Progenitor cell of endocrine pancreas (in vitro differentiated cells): ENCODE data around the gene MROH2B. TPM values are rescaled to one million over a fixed set of nuclear protein-coding genes. Genes with fewer than 3 reads are reported as not detected.
"Not testable (repeated sequence)": the region's sequence is repeated elsewhere in the genome, so short reads cannot be mapped to it uniquely, and the experiment has no call there.

Experiments used
- DNase-seq: peaks from one replicate; pipeline ENCODE4 v3.0.0; 2021; ENCODE audit warnings: low spot score; ENCODE audit not compliant: unreplicated experiment
- H3K27ac Mint-ChIP-seq: 2 replicates; pipeline ENCODE4 v1.8.0; 2021; ENCODE audit warnings: mild to moderate bottlenecking, moderate library complexity, mixed read lengths
- H3K27me3 Mint-ChIP-seq: 2 replicates; pipeline ENCODE4 v1.8.0; 2021; ENCODE audit warnings: mixed read lengths
- H3K36me3 Mint-ChIP-seq: 2 replicates; pipeline ENCODE4 v1.8.0; 2022; ENCODE audit warnings: mixed read lengths; ENCODE audit not compliant: insufficient read depth
- H3K4me1 Mint-ChIP-seq: 2 replicates; pipeline ENCODE4 v1.8.0; 2021; ENCODE audit warnings: low read depth, mixed read lengths
- H3K4me3 Mint-ChIP-seq: 2 replicates; pipeline ENCODE4 v1.8.0; 2021; ENCODE audit warnings: low read depth, mild to moderate bottlenecking, moderate library complexity, mixed read lengths
- H3K9me3 Mint-ChIP-seq: 2 replicates; pipeline ENCODE4 v1.8.0; 2021; ENCODE audit warnings: low read depth, mixed read lengths
- CTCF ChIP-seq: fragments of 200-600 bp; sonication (generic); IDR thresholded peaks from one replicate; pipeline ENCODE4 v1.5.0; 2021; ENCODE audit warnings: antibody characterized with exemption, mild to moderate bottlenecking; ENCODE audit not compliant: unreplicated experiment
- total RNA-seq: library from RNA; stranded (reverse); gene quantifications from 2 replicates; pipeline ENCODE4 v1.2.1, GENCODE V29; 2021

The MROH2B gene
- total RNA-seq, 1 donor from 2014 or later = not detected

GRCh38 chr5:41032973-41033372, 38.2 kb downstream of the MROH2B start:
- Mint-ChIP-seq H3K4me1 (no peaks in the 10 kb centered on the region), H3K27ac (no peak overlapping the region), H3K27me3 (no peaks in the 10 kb centered on the region), H3K4me3 (no peak overlapping the region), H3K36me3 (peaks cover 3% of the 10 kb centered on the region), H3K9me3 (peaks cover 16% of the 10 kb centered on the region)
- DNase-seq = no peak
- TF ChIP-seq CTCF = no peak

DNA sequence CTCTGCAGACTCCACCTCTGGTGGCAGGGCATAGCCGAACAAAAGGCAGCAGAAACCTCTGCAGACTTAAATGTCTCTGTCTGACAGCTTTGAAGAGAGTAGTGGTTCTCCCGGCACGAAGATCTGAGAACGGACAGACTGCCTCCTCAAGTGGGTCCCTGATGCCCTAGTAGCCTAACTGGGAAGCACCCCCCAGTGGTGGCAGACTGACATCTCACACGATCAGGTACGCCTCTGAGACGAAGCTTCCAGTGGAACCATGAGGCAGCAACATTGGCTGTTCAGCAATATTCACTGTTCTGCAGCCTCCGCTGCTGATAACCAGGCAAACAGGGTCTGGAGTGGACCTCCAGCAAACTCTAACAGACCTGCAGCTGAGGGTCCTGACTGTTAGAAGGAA, 48.5 kb downstream of the MROH2B start:
- not testable (repeated sequence) for H3K4me1 Mint-ChIP-seq, H3K4me3 Mint-ChIP-seq, H3K36me3 Mint-ChIP-seq, H3K27me3 Mint-ChIP-seq, DNase-seq, H3K27ac Mint-ChIP-seq
- H3K9me3 Mint-ChIP-seq = peaks cover 19% of the 10 kb centered on the region

- Mint-ChIP-seq H3K9me3 (no peaks in the 10 kb centered on the region), H3K4me1 (no peaks in the 10 kb centered on the region), H3K36me3 (no peaks in the 10 kb centered on the region), H3K4me3 (no peak overlapping the region), H3K27me3 (no peaks in the 10 kb centered on the region), H3K27ac (no peak overlapping the region)
- no peak for DNase-seq
- no peak for TF ChIP-seq CTCF
Observed at GRCh38 chr5:41012318-41012717, 58.8 kb downstream of the MROH2B start.

DNA sequence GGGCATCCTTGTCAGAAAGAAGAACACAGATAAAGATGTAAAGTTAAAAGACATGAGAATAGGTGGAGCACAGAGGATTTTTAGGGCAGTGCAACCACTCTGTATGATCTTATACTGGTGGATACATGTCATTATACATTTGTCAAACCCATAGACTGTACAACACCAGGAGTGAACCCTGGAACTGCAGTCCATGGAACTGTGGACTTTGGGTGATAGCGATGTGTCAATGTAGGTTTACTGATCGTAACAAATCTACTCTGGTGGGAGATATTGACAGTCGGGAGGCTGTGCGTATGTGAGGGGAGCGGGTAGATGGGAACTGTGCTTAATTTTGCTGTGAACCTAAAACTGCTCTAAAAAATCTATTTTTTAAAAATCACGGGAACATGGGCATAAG, 60.6 kb downstream of the MROH2B start:
- H3K4me1 Mint-ChIP-seq = no peaks in the 10 kb centered on the region
- no peak for TF ChIP-seq CTCF
- H3K36me3 Mint-ChIP-seq = no peaks in the 10 kb centered on the region
- no peak overlapping the region for H3K27ac Mint-ChIP-seq
- H3K9me3 Mint-ChIP-seq = no peaks in the 10 kb centered on the region
- H3K27me3 Mint-ChIP-seq = no peaks in the 10 kb centered on the region
- H3K4me3 Mint-ChIP-seq = no peak overlapping the region
- no peak for DNase-seq

DNA sequence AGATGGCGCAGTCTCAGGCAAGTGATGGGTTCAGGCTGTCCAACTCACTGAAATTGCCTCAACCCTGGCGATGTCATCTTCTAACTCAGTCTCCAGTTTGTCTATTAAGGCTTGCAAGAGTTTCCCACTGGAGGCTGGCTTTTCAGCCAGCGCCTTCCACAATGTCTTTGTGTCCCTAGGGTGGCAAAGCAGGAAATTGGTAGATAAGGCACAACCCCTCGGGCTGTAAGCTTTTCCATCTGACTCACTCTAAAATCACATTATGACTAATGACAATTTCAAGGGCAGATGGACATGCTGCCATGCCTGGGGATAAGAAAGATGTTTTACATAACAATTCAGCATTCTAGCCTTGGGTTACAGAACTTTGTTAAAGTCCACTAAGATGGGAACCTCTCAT, 61.9 kb downstream of the MROH2B start:
- H3K4me1 Mint-ChIP-seq = no peaks in the 10 kb centered on the region
- H3K27ac Mint-ChIP-seq = no peak overlapping the region
- DNase-seq = no peak
- no peaks in the 10 kb centered on the region for H3K9me3 Mint-ChIP-seq
- H3K4me3 Mint-ChIP-seq = no peak overlapping the region
- H3K36me3 Mint-ChIP-seq = no peaks in the 10 kb centered on the region
- no peak for TF ChIP-seq CTCF
- H3K27me3 Mint-ChIP-seq = no peaks in the 10 kb centered on the region

DNA sequence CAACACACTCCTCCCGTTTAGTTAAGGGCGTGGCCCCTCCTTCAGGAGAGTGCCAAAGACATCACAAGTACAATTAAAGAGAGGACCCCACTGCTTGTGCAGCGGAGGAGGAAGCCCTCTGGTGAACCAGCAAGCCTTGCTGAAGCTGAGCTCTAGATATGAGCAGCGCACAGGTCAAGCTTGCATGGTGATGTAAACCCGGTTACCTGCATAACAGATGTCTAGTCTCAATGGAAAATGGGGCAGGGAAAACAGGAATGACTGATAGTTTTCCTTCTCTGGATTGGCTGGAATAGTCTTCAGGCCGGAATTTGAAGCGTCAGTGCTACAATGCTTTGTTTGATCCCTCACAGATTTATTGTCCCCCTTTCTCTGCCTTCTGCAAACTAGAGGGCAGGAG, 66.2 kb downstream of the MROH2B start:
- Mint-ChIP-seq H3K9me3 (no peaks in the 10 kb centered on the region), H3K4me3 (no peak overlapping the region), H3K27me3 (no peaks in the 10 kb centered on the region), H3K36me3 (no peaks in the 10 kb centered on the region), H3K4me1 (no peaks in the 10 kb centered on the region), H3K27ac (no peak overlapping the region)
- TF ChIP-seq CTCF = no peak
- DNase-seq = no peak
